Tibial nerve (tissue), 4 donors: ENCODE results near the gene NXPH2.

ENCODE experiments used
- CTCF ChIP-seq, 5 experiments: fragments of 200-600 bp in 3 of 5; fragments of 450-650 bp in 2 of 5; sonication (generic) in 3 of 5; IDR thresholded peaks; one replicate each; pipeline ENCODE4 v1.5.1; 2016 to 2019; ENCODE audit warnings: antibody characterized with exemption in 5 of 5, mild to moderate bottlenecking in 3 of 5, moderate library complexity in 2 of 5
- EP300 ChIP-seq, 2 donors: sonication (generic); formaldehyde crosslinking; IDR thresholded peaks; one replicate each; pipeline ENCODE4 v1.6.1; 2017; ENCODE audit warnings: antibody characterized with exemption in 2 of 2, mild to moderate bottlenecking in 1 of 2

GRCh38 chr2:138777996-138778395 lies 2.2 kb downstream of the NXPH2 start:
- no peak for TF ChIP-seq CTCF (IDR thresholded peaks at IDR 0.05)
- TF ChIP-seq EP300 (IDR thresholded peaks at IDR 0.05), result no peak
